GM12878 (cell line): ENCODE results near the gene MSH6. TPM values are rescaled to one million over a fixed set of nuclear protein-coding genes. Genes with fewer than 3 reads are reported as not detected.

Experiments
- ATAC-seq: fragments of 200-7000 bp; cut with Tn5 transposase; 3 replicates; pipeline ENCODE4 v1.9.1; 2020; ENCODE audit warnings: mild to moderate bottlenecking, moderate library complexity
- BruUV-seq: library from RNA; stranded (reverse); fragments of 400-500 nt; replicated peaks from 2 replicates; lab custom pipeline; 2021; lab: Mats Ljungman, UMichigan
- CTCF ChIA-PET: fragments of 300-600 bp; sonication (Branson Sonifier 250); formaldehyde crosslinking; extraction: SDS; loops from one replicate; lab custom pipeline; 2021; ENCODE audit warnings: inconsistent platforms; lab: Yijun Ruan, JAX
- POLR2A ChIA-PET: fragments of 350-600 bp; formaldehyde crosslinking; extraction: SDS; loops from one replicate; lab custom pipeline; 2021; ENCODE audit warnings: inconsistent platforms; lab: Charles Lee
- RAD21 ChIA-PET: fragments of 300-600 bp; sonication (Branson Sonifier 250); formaldehyde crosslinking; loops from one replicate; lab custom pipeline; 2023; ENCODE audit warnings: antibody characterized with exemption; ENCODE audit not compliant: unreplicated experiment; lab: Charles Lee
- SMC1A ChIA-PET: fragments of 300-600 bp; sonication (Branson Sonifier 250); formaldehyde crosslinking; loops from one replicate; lab custom pipeline; 2023; ENCODE audit not compliant: unreplicated experiment, uncharacterized antibody; lab: Charles Lee
- DNase-seq: peaks from one replicate; pipeline ENCODE4 v3.0.0-alpha.2; 2011; ENCODE audit warnings: low read depth, low spot score
- FAIRE-seq: peaks from 3 replicates; lab custom pipeline; 2011; peaks lifted over from hg19 to GRCh38; lab: Jason Lieb, UNC
- H2AFZ ChIP-seq: 2 replicates; pipeline ENCODE4 v1.6.0; 2011; ENCODE audit warnings: low read depth, low read length, control low read depth; ENCODE audit not compliant: control insufficient read depth
- H3K27ac ChIP-seq: 2 replicates; pipeline ENCODE4 v1.5.1; 2011; ENCODE audit warnings: control low read depth; ENCODE audit not compliant: control insufficient read depth, insufficient read depth
- H3K27me3 ChIP-seq, 2 experiments: replicated peaks in 1 of 2; 2 replicates each; pipeline versions ENCODE4 v1.6.0 to v1.6.1; 2011; ENCODE audit warnings: low read length in 1 of 2; ENCODE audit not compliant: control insufficient read depth in 2 of 2, insufficient read depth in 2 of 2
- H3K36me3 ChIP-seq, 2 experiments: 2 replicates each; pipeline ENCODE4 v1.5.1; 2011; ENCODE audit warnings: low read length in 1 of 2; ENCODE audit not compliant: control insufficient read depth in 2 of 2, insufficient read depth in 2 of 2
- H3K4me1 ChIP-seq: 2 replicates; pipeline ENCODE4 v1.6.1; 2011; ENCODE audit warnings: mild to moderate bottlenecking, low read length, moderate library complexity, mixed read lengths; ENCODE audit not compliant: control insufficient read depth, insufficient read depth
- H3K4me2 ChIP-seq: 2 replicates; pipeline ENCODE4 v1.6.0; 2011; ENCODE audit warnings: control low read depth; ENCODE audit not compliant: control insufficient read depth, insufficient read depth
- H3K4me3 ChIP-seq: fragments of 200-600 bp; sonication (generic); 2 replicates; pipeline ENCODE4 v1.5.1; 2016
- H3K79me2 ChIP-seq: 2 replicates; pipeline ENCODE4 v1.6.0; 2011; ENCODE audit warnings: low read length; ENCODE audit not compliant: control insufficient read depth, insufficient read depth
- H3K9ac ChIP-seq: 2 replicates; pipeline ENCODE4 v1.8.0; 2011; ENCODE audit warnings: low read length, control low read depth, mixed read lengths; ENCODE audit not compliant: control insufficient read depth, insufficient read depth
- H3K9me3 ChIP-seq: replicated peaks from 3 replicates; pipeline ENCODE4 v1.5.1; 2011; ENCODE audit warnings: mild to moderate bottlenecking, low read length; ENCODE audit not compliant: control insufficient read depth, insufficient read depth
- H4K20me1 ChIP-seq: 2 replicates; pipeline ENCODE4 v1.6.0; 2011; ENCODE audit not compliant: control insufficient read depth, insufficient read depth
- BMI1 ChIP-seq: fragments of 450-650 bp; IDR thresholded peaks from 2 replicates; pipeline ENCODE4 v1.6.1; 2016; ENCODE audit warnings: mild to moderate bottlenecking, moderate library complexity, borderline replicate concordance
- ETV6 ChIP-seq, 2 experiments: fragments of 450-650 bp in 1 of 2; IDR thresholded peaks in 1 of 2; conservative IDR thresholded peaks in 1 of 2; 2 replicates each; pipeline ENCODE4 v1.6.1; 2014; ENCODE audit warnings: antibody characterized with exemption in 1 of 2, borderline replicate concordance in 1 of 2, low read depth in 1 of 2, mild to moderate bottlenecking in 1 of 2, moderate library complexity in 1 of 2
- FOXK2 ChIP-seq: fragments of 450-650 bp; IDR thresholded peaks from 2 replicates; pipeline ENCODE4 v1.6.1; 2017; ENCODE audit warnings: mild to moderate bottlenecking, moderate library complexity
- FOXM1 ChIP-seq: IDR thresholded peaks from 2 replicates; pipeline ENCODE4 v1.6.1; 2012; ENCODE audit warnings: low read depth, mild to moderate bottlenecking, inconsistent platforms, low read length, moderate library complexity
- JUND ChIP-seq: IDR thresholded peaks from 2 replicates; pipeline ENCODE4 v1.6.1; 2012; ENCODE audit warnings: low read depth, mild to moderate bottlenecking, low read length, improper control_type of control experiment, moderate library complexity
- NR2C2 ChIP-seq: IDR thresholded peaks from 2 replicates; pipeline ENCODE4 v1.6.1; 2011; ENCODE audit warnings: borderline replicate concordance, low read depth; ENCODE audit not compliant: control insufficient read depth, insufficient read length
- REST ChIP-seq: IDR thresholded peaks from 2 replicates; pipeline ENCODE4 v1.6.1; 2012; ENCODE audit warnings: mild to moderate bottlenecking, low read depth, low read length
- SMAD5 ChIP-seq: IDR thresholded peaks from 2 replicates; pipeline ENCODE4 v1.6.1; 2016; ENCODE audit warnings: antibody characterized with exemption, low read depth
- SMC3 ChIP-seq: IDR thresholded peaks from 2 replicates; pipeline ENCODE4 v1.6.1; 2011; ENCODE audit warnings: low read length, improper control_type of control experiment, borderline replicate concordance
- STAT1 ChIP-seq: fragments of 450-650 bp; conservative IDR thresholded peaks from 2 replicates; pipeline ENCODE4 v1.6.1; 2014; ENCODE audit warnings: antibody characterized with exemption, mild to moderate bottlenecking
- WRNIP1 ChIP-seq: IDR thresholded peaks from 2 replicates; pipeline ENCODE4 v1.6.1; 2011; ENCODE audit warnings: low read depth, low read length, improper control_type of control experiment, borderline replicate concordance
- ZBED1 ChIP-seq: IDR thresholded peaks from 2 replicates; pipeline ENCODE4 v1.6.1; 2016; ENCODE audit warnings: borderline replicate concordance
- ZNF622 ChIP-seq: fragments of 450-650 bp; IDR thresholded peaks from 2 replicates; pipeline ENCODE4 v1.6.1; 2017; ENCODE audit warnings: mild to moderate bottlenecking, inconsistent platforms
- WGBS: methylation state at CpG from one replicate; pipeline ENCODE4 v1.1.6; 2016; ENCODE audit warnings: low lambda C conversion rate; ENCODE audit not compliant: insufficient replicate concordance, insufficient coverage; ENCODE audit errors: missing lambda C conversion rate; 5-methylcytosine and 5-hydroxymethylcytosine counted together
- in situ Hi-C: fragments of 300-500 bp; cut with MboI; formaldehyde crosslinking; loops from 9 replicates; pipeline ENCODE4 v1.14.3; 2018; ENCODE audit warnings: mixed read lengths
- intact Hi-C: fragments of 100-400 bp; cut with micrococcal nuclease; formaldehyde crosslinking; loops from one replicate; pipeline ENCODE4 v1.14.2; 2022; ENCODE audit not compliant: unreplicated experiment
- polyA plus RNA-seq, 11 experiments: library from polyadenylated mRNA; depleted of rRNA in 4 of 11; unstranded in 6 of 11; stranded (reverse) in 5 of 11; fragments of >200 nt; fragmentation: Nextera tagmentation in 4 of 11; fragmentation: Illumina TruSeq in 1 of 11; extraction: Ambion mirVana in 4 of 11; extraction: Trizol in 1 of 11; gene quantifications; 1 replicate in 1 of 11; 2 replicates in 10 of 11; pipeline versions ENCODE4 v1.2.1 to v1.2.3, GENCODE V29; 2011 to 2016; ENCODE audit warnings: inconsistent platforms in 2 of 11, missing spikeins in 2 of 11, low read depth in 1 of 11
- total RNA-seq, 4 experiments: library from RNA; depleted of rRNA in 3 of 4; stranded (reverse); fragments of >200 nt in 3 of 4; fragmentation: Illumina TruSeq in 1 of 4; extraction: Trizol in 1 of 4; gene quantifications; 2 replicates each; pipeline versions ENCODE4 v1.2.1 to v1.2.3, GENCODE V29; 2013 to 2021
- TF ChIP-seq, protein P1 (sequence below): fragments of 450-650 bp; IDR thresholded peaks from 2 replicates; pipeline ENCODE4 v1.6.1; 2016; ENCODE audit warnings: mild to moderate bottlenecking

The MSH6 gene
- total and polyA plus RNA-seq, 10 of the 15 experiments (the other 5 are each of a cell fraction or from before 2014, with no cell fraction given) = 12.4 to 108 (median 67.4) TPM

- TF ChIP-seq REST (no peak), FOXK2 (no peak), BMI1 (no peak), ZBED1 (no peak), STAT1 (no peak), SMAD5 (no peak), JUND (no peak), FOXM1 (no peak; the same call in 1 of the 2 replicates)
Measured at GRCh38 chr2:47767880-47768609, 14.9 kb upstream of the MSH6 start (continued).

- Histone ChIP-seq H3K9ac (no peak overlapping the region), H3K27me3 (no peaks in the 10 kb centered on the region), H3K79me2 (no peaks in the 10 kb centered on the region), H2AFZ (no peak overlapping the region), H3K9me3 (no peaks in the 10 kb centered on the region), H3K4me3 (no peak overlapping the region), H3K4me1 (no peaks in the 10 kb centered on the region), H4K20me1 (no peaks in the 10 kb centered on the region), H3K36me3 (no peaks in the 10 kb centered on the region), H3K4me2 (no peak overlapping the region), H3K27ac (no peak overlapping the region)
- WGBS = 87% methylated on average over 9 of the region's 9 CpGs
- ATAC-seq (no peak), DNase-seq (no peak), FAIRE-seq (no peak)
- SMC1A ChIA-PET = interaction anchor here (0.8 to 5.3 kb wide), 6 partner anchors 10 to 434 kb away, joined by 3 to 94 read pairs (median 3); no protein-coding TSS in a partner anchor
- in situ Hi-C loops = loop anchor here (5.0 kb wide), 2 partner anchors 322 to 432 kb away; no protein-coding TSS in a partner anchor
- intact Hi-C loops = loop anchor here (2.0 to 5.0 kb wide), 2 partner anchors 112 to 249 kb away; no protein-coding TSS in a partner anchor
- RAD21 ChIA-PET = interaction anchor here (2.2 to 4.5 kb wide), 3 partner anchors 115 to 433 kb away, joined by 11 to 74 read pairs (median 14); no protein-coding TSS in a partner anchor
- CTCF ChIA-PET = interaction anchor here (0.5 to 5.2 kb wide), 8 partner anchors 13 to 434 kb away, joined by 3 to 98 read pairs (median 4); partner anchors contain the start of gene MSH6
- POLR2A ChIA-PET = interaction anchor here (1.2 kb wide), 1 partner anchor 11 kb away, joined by 4 read pairs; no protein-coding TSS in a partner anchor
- no TSS peak for BruUV-seq
- no peak for TF ChIP-seq SMC3
- TF ChIP-seq, protein P1, sequence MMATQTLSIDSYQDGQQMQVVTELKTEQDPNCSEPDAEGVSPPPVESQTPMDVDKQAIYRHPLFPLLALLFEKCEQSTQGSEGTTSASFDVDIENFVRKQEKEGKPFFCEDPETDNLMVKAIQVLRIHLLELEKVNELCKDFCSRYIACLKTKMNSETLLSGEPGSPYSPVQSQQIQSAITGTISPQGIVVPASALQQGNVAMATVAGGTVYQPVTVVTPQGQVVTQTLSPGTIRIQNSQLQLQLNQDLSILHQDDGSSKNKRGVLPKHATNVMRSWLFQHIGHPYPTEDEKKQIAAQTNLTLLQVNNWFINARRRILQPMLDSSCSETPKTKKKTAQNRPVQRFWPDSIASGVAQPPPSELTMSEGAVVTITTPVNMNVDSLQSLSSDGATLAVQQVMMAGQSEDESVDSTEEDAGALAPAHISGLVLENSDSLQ = no peak
- TF ChIP-seq ETV6 (conservative IDR thresholded peaks at IDR 0.05 in 1 of 2, IDR thresholded peaks at IDR 0.05 in 1 of 2; ENCODE audit: borderline replicate concordance in 1 of 2, low read depth in 1 of 2) = no peak
- TF ChIP-seq ZNF622 = no peak
- no peak for TF ChIP-seq NR2C2
- TF ChIP-seq WRNIP1 = no peak
Measured at GRCh38 chr2:47769318-47769717, 13.6 kb upstream of the MSH6 start.
